Activated gamma-delta T cell treated with Interleukin-2 at 50 U/mL for 16 hours (primary cell): Measurements from ENCODE around the gene ADAMTS2.

Experiments used
- DNase-seq: peaks from one replicate; pipeline ENCODE4 v3.0.0-alpha.2; 2020

Gene ADAMTS2

DNA sequence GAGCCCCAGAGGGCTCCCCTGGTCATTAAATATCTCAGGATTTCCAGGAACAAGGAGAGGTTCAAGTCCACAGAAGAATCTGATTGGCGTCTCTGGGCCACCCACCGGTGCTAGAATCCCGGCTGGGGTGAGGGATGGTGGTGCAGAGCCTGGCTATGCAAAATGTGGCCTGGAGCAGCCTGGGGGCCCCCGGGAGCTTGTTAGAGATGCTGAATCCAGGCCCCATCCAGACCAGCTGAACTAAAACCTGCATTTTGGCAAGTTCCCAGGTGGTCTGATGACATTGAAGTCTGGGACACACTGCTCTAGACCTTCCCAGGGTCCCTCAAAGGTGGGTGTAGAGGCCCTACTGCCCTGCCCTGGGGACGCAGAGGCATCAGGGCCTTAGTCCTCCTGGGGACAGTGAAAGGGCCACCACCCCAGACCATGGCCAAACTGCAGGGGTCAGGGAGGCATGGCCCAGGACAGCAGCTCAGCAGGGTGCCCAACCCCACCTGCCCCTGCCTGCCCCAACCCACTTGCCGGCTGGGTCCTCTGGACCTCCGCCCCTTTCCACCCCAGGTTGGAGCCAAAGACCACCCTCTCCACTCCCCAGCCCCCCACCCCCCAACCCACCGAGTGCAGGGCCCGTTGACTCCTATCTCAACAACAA, 34.7 kb downstream of the ADAMTS2 start:
- no peak for DNase-seq

DNA sequence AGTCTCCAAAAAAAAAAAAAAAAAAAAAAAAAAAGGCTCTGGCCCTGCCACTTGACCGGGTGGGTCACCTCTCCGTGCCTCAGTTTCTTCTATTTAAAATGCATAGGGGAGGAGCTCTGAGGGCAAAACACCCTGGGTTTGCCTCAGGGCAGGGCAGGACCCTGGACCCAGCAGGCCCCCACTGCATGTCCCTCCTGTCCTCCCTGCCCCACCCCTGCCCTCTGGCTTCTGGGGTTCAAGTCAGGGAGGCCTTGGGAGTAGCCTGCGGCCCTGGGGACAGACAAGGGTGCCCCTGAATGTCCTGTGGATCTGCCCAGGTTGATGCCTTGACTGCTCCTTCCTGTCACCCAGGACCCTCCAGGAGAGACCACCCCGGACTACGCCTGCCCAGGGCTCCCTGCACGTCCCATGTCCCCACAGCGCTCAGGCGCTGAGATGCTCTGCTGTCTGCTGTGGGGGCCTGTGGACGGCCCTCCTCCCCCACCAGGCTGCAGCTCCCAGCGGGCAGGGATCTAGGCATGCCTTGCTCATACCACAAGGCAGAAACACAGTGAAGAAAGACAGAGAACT, 35.4 kb downstream of the ADAMTS2 start:
- no peak for DNase-seq

DNA sequence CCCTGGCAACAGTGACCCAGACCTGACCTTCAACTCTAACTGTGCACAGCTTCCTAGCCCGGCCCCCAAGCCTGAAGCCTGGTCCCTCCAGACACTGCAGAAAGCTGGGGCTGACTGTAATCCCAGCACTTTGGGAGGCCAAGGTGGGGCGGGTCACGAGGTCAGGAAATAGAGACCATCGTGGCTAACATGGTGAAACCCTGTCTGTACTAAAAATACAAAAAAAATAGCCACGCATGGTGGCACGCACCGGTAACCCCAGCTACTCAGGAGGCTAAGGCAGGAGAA, 35.9 kb downstream of the ADAMTS2 start:
- no peak for DNase-seq

DNA sequence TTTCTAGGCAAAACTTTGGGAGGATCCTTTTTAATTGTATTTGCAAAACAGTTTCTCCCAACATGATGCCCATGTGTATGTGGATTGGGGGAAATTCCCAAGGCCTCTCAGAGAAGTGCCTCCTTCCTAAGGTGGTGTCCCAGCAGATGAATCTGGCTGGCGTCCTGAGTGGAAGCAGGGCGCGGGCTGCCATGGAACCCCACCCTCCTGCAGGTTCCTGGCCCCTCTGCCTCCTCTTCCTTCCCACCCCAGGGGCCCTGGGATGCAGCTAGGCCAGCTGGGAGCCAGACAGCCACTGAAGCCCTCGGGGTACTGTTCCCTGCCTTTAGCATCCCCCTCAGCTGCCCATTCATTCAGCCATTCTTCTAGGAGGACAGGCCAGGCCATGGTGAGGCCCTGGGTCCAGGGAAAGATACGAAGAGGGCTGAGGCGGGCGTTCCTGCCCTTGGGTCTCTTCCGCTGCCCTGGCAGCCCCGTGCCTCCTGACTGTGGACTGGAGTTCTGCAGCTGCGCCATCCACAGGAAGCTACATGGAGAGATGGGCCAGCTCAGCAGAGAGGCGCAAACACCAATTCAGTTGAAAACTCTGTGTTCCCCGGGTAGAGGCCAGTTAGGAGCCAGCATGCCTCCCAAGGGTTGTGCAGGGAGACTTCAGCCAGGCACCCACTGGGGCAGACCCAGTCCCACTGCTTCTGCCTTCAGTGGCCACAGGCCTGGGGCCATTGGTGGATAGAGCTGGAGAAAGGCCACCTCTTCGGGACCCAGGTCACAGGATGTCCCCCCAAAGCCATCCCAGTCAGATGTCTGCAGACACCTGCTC, 36.5 kb downstream of the ADAMTS2 start:
- no peak for DNase-seq

DNA sequence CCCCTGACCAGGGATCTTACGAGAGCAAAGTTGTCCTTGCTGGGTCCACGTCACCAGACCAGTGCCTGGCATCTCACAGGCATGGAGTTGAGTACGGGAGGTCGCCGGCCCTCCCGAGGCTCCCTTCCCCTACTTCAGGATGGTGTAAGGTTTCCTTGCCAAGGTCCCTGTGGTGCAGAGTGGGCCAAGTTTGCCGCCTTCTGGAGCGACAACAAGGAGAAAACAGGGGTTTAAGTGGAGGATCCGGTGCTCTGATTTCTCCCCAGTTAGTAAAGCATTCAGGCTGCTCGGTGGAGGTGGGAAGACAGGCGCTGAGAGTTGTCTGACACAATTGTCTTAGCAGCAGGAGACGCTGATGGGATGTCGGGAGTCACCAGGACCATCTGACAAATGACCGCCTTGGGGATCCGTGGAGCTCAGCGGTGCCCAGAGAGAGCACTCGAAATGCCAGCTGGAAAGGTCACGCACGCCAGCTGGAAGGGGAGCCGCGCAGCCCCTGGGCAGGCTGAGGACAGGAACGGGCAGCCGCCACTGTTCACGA, 37.3 kb downstream of the ADAMTS2 start:
- DNase-seq, result no peak

DNA sequence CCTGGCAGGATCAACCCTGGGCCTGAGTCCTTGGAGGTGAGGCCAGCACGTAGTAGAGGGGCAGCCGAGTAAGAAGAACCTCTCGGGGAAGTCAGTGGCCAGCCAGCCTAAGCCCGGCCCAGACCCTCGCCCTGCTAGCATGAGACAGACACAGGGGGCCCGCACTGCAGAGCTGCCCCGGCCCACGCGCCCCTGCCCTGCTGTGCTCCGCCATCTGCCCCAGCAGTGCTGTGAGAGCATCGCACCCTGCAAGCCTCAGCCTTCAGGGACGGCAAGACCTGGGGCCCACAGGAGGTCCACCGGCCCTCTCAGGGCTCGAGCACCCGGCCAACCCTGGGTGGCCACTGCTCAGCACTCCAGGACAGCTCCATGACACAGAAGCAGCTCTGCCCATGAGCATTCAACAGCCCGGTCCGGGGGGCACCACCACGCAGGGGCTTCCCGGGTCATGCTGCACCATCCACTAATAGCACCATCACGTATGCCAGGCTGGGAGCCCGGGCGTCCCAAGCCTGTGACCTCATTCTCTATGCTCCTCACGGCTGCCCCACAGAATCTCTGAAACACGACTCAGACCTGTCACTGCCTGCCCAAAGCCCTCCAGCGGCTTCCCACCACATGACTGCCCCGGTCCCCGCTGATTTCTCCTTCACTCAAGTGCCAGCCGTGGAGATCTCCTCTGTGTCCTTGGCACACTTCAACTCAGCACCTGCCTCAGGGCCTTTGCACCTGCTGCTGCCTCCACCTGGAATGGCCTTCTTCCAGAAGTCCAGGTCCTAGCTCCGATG, 38.1 kb downstream of the ADAMTS2 start:
- DNase-seq, result no peak

DNA sequence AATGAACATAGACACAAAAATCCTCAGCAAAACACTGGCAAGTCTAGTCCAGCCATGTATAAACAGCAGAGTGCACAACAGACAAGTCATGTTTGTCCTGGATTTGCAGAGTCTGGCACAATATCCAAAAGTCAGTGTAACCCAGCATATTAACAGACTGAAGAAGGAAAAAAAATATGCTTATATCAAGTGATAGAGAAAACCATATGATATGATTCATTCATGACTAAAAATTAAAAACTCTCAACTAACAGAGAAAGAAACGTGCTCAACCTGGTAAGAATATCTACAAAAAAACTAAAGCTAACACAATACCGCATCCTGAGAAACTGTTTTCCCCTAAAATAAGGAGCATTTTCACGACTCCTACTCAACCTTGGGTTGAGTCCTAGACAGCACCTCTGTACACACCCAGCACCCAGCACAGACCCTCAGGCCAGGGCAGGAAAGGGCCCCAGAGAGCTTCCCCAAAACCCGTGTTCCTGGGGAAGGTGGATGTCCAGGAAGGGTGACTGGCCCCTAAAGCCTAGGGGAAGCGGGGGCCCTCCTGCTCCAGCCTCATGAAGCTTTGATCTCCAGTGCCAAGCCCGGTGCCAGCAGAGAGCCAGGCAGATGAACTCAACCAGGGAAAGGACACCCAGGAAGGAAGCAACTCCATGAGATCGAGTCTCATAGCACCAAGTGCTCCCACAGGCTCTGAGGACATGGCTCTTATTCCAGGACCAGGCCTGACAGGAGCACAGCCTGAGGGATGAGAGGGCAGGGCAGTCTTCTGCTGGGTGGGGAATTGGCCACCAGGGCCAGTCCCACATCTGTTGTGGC, 38.9 kb downstream of the ADAMTS2 start:
- DNase-seq, result no peak

DNA sequence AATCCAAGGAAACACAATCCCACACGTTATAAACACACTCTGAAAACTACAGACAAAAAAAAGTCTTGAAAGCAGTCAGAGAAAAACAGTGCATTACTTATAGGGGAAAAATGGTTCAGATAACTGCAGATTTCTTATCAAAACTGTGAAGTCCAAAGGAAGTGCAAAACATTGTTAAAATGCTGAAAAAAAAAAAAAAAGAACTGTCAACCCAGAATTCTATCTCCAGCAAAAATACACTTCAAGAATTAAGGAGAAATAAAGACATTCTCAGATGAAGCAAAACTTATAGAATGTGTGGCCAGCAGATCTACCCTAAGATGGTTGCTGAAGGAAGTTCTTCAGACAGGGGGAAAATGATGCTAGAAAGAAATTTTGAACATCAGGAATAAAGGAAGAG, 40.4 kb downstream of the ADAMTS2 start:
- no peak for DNase-seq

DNA sequence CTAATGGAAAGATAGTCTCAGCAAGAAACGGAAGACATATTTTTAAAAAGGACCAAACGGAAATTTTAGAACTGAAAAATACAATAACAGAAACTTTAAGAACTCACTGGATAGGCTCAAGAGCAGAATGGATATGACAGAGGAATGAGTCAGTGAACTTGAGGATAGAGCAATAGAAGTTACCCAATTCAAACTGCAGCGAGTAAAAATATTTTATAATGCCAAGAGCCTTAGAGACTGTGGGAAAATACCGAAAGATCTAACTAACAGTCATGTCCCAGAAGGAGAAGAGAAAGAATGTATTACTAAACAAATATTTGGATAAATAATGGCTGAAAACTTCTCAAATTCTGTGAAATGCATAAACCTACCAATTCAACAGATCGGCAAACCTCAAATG, 40.8 kb downstream of the ADAMTS2 start:
- DNase-seq, result no peak

DNA sequence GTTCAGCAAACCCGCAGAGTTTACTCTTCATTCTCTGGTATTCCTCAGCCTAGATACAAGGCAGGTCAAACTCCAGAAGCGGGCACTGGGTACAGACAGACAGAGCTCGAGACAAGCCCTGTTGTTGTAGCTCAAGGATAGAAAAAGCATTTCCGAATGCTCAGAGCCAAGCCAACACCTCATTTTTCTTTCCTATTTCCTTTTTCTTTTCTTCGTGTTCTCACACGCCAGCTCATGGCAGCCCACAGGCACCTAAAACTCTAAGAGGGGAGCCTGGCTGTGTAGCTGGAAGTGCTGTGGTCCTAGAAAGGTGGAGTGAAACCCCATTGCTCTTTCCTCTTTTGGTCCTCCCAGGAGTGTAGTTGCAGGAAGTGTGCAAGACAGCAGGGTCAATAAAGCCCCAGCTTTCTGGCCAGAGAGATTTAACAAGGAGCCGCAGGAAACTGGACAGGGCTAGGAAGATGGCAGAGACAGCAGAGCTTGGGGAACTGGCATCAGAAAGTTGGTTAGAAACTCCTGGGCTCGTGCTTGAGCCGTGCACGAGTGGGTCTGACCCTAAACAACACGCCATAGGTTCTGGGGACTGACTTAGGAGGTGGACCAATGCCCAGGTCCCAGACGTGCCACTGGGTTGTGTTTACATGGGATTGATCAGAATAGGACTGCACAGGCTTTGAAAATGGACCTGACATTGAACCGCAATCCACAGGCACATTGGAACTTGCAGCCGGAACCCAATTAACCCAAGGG, 41.6 kb downstream of the ADAMTS2 start:
- DNase-seq, result no peak

DNA sequence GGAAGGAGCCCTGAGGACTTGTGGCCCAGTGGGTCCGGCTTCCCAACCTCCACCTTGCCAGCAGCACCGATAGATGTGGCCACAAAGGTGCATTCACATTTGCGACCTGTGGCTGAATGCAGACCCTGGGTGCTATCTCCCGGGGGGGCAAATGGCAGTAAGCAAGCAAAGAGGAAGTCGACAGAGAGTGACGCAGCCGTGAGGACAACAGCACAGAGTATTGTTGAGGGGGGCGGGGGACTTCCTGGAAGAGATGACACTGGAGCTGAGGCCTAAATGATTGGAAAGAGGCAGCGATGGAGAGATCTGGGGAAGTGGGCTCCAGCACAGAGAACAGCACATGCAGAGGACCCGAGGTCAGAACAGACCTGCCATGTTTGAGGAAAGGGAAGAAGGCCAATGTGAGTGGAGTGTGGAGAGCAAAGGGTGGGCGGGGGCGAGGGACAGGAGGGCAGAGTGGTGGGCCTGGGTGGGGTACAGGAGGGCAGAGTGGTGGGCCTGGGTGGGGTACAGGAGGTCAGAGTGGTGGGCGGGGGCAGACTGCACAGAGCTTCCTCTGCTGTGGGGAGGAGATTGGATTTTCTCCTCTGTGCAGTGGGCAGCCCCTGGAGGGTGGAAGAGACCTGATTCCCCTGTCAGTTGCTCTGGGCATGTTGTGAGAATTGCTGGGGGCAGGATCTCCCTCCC, 42.6 kb downstream of the ADAMTS2 start:
- no peak for DNase-seq

DNA sequence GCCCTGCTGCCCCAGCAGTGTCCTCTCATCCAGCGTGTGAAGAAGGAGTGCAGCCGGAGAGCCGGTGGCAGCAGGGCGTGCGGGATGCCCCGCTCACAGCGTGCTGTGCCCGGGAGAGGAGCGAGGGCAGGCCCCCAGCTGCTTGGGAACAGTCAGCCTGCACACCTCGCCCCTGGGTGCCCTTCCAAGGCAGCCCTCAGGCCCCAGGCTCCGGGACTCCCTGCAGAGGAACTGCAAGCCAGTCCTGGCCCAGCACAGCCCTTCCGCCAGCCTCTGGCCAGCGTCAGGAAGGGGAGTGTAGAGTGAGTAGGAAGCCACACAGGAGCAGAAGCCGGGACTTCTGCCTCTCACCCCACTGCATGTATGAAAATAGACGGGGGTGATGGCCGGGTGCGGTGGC, 43.5 kb downstream of the ADAMTS2 start:
- DNase-seq, result no peak

DNA sequence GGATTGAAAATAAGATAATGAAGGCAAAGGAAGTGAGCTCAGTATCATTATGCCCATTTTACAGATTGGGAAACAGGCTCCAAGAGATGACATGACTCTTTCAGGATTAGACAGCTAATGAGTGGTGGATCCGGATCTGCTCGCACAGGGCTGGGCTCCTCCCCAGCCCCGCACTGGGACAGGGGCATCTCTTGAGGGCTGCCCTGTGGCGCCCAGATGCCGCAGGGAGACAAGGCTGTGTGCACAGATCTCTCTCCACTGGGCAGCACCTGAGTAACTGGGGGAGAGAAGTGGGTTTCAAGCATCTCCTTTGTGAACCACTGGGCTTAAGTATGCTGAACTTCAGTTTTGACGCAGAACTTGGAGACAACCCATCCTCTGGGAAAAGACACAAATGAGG, 43.9 kb downstream of the ADAMTS2 start:
- no peak for DNase-seq

DNA sequence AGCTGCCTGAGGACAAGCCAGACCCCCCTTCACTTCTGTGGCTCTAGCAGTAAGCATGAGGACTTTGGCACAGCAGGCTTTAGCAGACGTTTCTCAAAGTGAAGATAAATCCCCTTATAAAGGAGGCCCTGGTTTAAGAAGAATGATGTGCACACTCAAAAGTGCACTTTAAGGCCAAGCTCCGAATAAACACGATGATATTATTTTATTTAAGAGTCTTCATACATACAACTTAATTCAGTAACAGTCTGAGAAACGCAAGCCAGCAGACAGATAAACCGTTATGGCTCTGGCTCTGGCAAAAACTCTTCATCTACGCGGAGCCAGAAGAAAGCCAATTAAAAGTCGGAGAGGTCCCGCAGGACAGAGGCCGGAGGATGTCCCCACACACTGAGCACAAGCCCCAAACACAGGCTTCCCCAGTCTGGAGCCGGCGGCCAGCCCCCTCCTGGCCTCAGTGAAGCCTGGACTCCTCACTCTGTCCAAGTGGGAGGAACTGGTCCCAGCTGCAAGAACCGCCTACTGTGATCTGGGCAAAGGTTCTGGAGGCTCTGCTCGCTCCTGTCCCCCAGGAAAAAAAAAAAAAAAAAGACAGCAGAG, 44.6 kb downstream of the ADAMTS2 start:
- DNase-seq, result no peak

DNA sequence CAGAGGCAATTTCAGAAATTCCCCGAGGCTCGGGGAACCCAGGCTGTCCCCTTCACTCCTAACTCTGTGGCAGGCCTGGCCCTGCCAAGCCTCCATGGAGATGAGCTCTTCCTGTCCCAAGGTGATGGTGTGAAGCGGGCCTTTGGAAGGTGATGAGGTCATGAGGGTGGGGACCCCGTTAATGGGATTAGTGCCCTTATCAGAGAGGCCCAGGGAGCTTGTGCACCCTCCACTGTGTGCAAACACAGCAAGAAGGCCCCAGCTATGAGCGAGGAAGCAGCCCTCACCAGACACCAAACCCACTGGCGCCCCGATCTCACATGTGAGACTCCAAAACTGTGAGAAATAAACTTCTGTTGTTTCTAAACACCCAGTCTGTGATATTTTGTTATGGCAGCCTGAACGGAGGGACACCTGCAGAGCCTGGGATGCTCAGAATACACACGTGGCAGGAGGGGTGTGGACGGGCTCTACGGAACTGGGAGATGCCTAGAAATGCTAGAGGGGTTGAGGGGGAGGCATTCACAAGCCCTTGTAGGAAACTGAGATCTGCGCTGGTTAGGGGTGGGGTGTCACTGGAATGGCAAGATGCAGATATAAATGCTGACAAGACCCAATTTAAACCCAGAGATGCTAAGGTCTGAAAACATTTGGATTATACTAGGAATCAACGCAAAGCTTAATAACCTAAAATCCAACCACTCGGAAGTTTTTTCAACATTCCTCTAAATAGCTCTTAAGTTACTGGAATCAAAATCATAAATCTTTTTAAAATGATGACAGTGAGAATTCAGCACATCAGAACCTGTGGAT, 46.9 kb downstream of the ADAMTS2 start:
- no peak for DNase-seq

DNA sequence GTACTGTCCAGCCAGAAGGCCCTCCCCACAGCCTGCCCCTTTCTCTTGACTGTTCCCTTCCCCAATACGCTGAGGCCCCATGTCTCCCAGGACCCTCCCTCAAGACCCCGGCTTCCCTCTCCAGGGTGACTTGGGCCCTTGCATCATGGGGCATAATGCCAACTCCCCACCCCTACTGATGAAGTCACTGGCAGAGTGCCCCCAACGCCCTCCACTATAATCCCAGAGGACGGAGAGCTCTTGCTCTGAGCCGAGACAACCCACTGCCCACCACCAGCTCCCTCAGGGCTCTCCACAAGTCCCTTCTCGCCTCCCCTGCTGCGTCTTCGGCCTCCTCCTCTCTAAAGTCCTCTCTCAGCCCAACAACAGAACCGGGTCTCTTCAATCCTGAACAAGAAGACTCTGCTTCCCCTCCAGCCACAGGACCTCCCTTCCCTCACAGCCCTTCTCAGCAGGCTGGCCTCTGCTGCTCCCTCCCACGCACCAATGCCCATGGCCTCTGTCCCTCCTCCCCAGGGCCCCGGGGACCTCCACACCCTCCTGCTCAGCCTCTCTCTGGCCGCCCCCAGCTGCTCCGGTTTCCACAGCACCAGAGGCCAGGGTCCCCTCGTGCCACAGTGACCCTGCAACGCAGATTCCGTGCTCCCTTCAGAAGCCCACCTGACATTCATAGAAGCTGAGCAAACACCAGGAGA, 47.6 kb downstream of the ADAMTS2 start:
- no peak for DNase-seq

DNA sequence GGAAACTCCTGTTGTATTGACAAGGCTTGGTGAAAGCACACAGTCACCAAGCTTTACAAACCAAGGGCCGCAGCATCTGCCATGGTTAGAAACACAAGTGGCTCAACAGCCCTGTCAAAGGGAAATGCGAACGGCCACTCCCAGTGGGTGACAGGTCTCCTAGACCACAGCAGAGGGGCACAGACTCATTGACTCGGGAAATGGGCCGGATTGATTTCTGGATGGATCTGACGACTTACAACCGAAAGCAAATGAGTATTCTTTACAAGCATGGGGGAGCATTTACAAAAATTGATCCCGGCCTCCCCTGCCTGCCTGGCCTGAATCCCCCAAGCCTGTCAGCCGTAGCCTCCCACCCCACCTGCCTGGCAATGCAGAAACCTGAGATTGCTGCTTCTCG, 48.2 kb downstream of the ADAMTS2 start:
- no peak for DNase-seq

DNA sequence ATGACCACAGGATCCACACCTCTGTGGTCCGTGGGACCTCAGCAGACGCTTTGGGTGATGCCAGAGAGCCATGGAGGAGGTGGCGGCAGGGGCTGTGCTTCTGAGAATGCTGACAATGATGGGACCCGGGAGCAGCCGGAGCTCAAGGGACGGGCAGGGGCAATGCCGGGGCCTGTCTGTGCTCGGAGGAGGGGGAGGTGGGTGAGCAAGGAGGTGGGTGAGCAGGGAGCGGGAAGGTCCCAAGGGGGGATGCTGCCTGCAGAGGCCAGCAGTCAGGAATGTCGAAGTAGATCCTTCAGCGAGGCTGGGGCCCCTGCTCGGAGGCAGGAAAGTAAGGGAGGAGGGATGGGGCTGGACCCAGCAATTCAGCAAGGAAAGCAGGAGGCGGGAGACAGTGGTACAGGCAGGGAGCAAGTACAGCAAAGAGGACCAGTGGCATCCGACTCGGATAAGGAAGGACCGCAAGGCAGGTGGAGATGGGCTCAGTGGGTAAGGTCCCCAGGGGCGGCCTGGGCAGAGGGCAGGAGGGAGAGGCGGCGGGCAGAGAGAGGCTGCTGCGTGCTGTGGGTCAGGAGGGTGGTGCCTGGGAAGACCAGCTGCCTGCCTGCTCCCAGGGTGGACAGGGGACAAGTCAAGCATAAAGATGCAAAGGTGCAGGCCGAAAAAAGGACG, 49.0 kb downstream of the ADAMTS2 start:
- no peak for DNase-seq

DNA sequence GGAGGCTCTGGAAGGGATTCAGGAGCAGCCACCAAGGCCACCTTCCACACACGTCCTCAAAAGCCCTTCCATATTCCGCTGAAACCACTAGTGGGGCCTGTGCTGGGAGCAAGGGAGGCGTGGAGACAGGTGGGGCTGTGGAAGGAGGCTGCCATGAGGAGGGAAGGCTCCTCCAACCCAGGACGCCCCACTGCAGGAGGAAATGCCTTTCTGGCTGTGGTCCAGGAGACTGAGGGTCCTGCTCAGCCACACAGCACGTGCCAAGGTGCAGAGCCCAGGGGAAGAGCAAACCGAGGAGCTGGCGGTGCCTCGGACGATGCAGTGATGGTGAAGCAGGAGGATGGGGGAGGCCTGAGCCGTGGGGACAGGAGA, 49.5 kb downstream of the ADAMTS2 start:
- DNase-seq, result no peak
